Endothelial cell (in vitro differentiated cells): ENCODE data around the gene RAB31. TPM values are rescaled to one million over a fixed set of nuclear protein-coding genes. Genes with fewer than 3 reads are reported as not detected.

Experiments
- DNase-seq: peaks from one replicate; pipeline ENCODE4 v3.0.0; 2021; ENCODE audit warnings: low spot score
- H3K27ac Mint-ChIP-seq: one replicate; pipeline ENCODE4 v1.8.0; 2021; ENCODE audit warnings: mixed read lengths, inconsistent platforms; ENCODE audit not compliant: unreplicated experiment
- H3K27me3 Mint-ChIP-seq: one replicate; pipeline ENCODE4 v1.8.0; 2021; ENCODE audit warnings: mild to moderate bottlenecking, moderate library complexity, mixed read lengths, inconsistent platforms; ENCODE audit not compliant: unreplicated experiment
- H3K36me3 Mint-ChIP-seq: one replicate; pipeline ENCODE4 v1.8.0; 2021; ENCODE audit warnings: mild to moderate bottlenecking, low read depth, mixed read lengths, inconsistent platforms; ENCODE audit not compliant: unreplicated experiment
- H3K4me1 Mint-ChIP-seq: one replicate; pipeline ENCODE4 v1.8.0; 2021; ENCODE audit warnings: mild to moderate bottlenecking, mixed read lengths, inconsistent platforms; ENCODE audit not compliant: unreplicated experiment
- H3K4me3 Mint-ChIP-seq: one replicate; pipeline ENCODE4 v1.8.0; 2021; ENCODE audit warnings: mild to moderate bottlenecking, mixed read lengths, inconsistent platforms; ENCODE audit not compliant: unreplicated experiment
- H3K9me3 Mint-ChIP-seq: one replicate; pipeline ENCODE4 v1.8.0; 2021; ENCODE audit warnings: mixed read lengths, inconsistent platforms; ENCODE audit not compliant: unreplicated experiment
- total RNA-seq: library from RNA; stranded (reverse); fragmentation: NEBNext Ultra II Directional; extraction: Animal tissue kit (Norgen Biotek cat#: 25700); gene quantifications from one replicate; pipeline ENCODE4 v1.2.1, GENCODE V29; 2021; ENCODE audit not compliant: unreplicated experiment
- TF ChIP-seq, protein P1 (sequence below): fragments of 200-600 bp; sonication (generic); IDR thresholded peaks from one replicate; pipeline ENCODE4 v1.5.0; 2021; ENCODE audit warnings: antibody characterized with exemption; ENCODE audit not compliant: unreplicated experiment

Gene RAB31
- total RNA-seq, 1 donor from 2014 or later, result 88.8 TPM

DNA sequence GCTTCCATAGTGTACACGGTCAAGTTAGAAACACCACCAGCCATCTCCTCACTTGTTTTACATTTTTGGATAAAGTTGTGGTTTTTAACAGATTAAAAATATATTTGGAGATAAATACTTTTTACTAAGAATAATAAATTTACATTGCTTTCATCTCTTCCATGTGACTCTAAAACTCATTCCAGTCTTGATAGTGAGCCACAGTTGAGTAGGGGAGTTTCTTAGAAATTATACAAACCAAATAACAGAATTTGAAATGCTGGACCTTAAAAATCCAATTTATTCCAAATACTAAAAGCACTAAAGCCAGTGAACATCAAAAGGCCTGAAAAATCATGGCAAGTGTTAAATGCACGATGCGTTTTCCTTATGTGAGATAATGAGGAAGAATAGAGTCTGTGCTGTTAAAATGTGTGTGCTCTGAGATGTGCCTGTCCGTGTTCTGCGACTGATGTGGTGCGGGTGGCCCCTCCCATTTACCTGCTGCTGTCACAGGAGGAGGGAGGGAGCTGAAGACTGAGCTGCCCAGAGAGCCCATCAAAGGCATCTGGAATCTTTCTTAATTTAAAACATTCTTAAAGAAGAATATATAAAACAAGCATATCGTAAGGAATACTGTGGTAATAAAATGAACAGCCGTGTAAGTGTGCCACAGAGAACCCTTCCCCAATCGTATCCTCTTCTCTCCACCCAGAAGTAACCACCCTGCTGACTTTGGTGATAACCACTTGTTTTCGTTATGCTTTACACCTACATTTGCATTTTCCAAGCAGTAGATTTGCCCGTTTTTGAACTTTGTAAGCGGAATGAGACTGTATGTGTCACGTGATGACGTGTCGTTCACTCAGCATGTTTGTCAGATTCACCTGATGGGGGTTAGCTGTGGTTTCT, 120.7 kb downstream of the RAB31 start:
- no peak for DNase-seq
- Mint-ChIP-seq H3K27me3 (no peaks in the 10 kb centered on the region), H3K9me3 (no peaks in the 10 kb centered on the region), H3K36me3 (peaks cover 18% of the 10 kb centered on the region), H3K27ac (no peak overlapping the region), H3K4me1 (peaks cover 19% of the 10 kb centered on the region), H3K4me3 (no peak overlapping the region)
- TF ChIP-seq, protein P1, sequence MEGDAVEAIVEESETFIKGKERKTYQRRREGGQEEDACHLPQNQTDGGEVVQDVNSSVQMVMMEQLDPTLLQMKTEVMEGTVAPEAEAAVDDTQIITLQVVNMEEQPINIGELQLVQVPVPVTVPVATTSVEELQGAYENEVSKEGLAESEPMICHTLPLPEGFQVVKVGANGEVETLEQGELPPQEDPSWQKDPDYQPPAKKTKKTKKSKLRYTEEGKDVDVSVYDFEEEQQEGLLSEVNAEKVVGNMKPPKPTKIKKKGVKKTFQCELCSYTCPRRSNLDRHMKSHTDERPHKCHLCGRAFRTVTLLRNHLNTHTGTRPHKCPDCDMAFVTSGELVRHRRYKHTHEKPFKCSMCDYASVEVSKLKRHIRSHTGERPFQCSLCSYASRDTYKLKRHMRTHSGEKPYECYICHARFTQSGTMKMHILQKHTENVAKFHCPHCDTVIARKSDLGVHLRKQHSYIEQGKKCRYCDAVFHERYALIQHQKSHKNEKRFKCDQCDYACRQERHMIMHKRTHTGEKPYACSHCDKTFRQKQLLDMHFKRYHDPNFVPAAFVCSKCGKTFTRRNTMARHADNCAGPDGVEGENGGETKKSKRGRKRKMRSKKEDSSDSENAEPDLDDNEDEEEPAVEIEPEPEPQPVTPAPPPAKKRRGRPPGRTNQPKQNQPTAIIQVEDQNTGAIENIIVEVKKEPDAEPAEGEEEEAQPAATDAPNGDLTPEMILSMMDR, result no peak

DNA sequence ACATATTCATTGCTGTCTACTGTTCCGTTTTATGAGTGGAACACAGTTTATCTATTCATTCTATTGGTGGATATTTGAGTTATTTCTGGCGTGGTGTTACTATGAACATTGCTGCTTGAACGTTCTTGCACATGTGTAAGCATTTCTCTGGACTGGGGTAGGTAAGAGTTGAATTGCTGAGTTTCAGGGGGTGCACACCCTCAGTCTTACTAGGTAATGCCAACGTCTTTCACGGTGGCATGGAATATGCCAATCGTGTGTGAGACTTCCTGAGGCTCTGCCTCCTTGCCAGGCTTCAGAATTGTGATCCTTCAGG, 121.3 kb downstream of the RAB31 start:
- Mint-ChIP-seq H3K27me3 (no peaks in the 10 kb centered on the region), H3K9me3 (no peaks in the 10 kb centered on the region), H3K36me3 (peaks cover 18% of the 10 kb centered on the region), H3K27ac (no peak overlapping the region), H3K4me3 (no peak overlapping the region), H3K4me1 (peaks cover 19% of the 10 kb centered on the region)
- DNase-seq, result no peak
- TF ChIP-seq, protein P1, result no peak

DNA sequence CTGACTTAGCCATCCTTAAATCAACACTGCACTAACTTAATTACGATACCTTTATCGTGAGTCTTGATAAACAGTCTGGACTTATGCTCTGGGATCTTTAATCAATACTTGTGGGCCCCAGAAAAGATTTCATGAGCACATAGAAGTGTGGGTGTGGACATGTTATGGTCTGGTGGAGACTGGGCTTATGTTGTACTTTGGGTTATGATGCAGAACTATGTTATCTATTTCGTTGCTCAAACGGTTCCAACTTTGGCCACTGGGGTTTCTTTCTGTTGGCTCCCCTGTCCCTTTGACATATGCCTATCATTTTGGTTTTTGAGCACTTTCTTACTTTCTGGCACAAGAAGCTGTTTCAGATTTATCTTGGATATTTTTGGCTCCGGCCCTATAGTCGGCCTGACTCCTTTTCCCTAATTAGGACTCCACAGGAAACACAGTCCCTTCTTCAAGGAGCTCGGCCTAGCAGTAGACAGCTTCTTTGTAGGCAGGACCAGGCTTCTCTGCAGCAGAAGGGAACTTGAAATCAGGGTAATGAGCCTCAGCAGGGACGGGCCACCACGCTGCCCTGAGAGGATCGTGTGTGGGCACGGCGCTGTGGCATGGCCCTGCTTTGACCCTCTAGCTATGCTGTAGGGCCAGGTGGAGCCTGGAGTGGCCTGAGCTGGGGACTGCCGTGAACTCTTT, 123.1 kb downstream of the RAB31 start:
- Mint-ChIP-seq H3K27ac (no peak overlapping the region), H3K9me3 (no peaks in the 10 kb centered on the region), H3K27me3 (no peaks in the 10 kb centered on the region), H3K4me3 (no peak overlapping the region), H3K4me1 (peaks cover 13% of the 10 kb centered on the region), H3K36me3 (peaks cover 13% of the 10 kb centered on the region)
- TF ChIP-seq, protein P1, result no peak
- DNase-seq, result no peak

DNA sequence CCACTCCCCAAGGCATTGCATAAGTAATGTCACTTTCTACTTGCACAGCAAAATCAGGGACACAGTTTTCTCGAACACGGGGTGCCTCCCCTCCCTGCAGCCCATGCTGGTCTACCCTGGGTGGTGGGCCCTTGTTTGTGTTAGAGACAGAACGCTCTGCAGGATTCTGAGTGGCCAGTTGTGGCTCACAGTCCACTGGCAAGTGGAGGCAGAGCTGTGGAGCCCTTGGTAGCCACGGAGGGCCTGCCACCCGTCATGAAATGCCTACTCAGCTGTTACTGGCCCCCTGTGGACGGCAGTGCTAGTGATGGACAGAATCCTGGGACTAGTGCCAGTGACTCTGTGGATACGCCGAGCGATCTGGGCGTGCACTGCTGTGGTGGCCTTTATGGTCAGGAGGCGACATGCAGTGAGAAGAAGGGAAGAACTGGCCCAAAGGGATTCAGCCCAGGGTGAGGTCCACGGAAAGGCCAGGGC, 123.7 kb downstream of the RAB31 start:
- Mint-ChIP-seq H3K27me3 (no peaks in the 10 kb centered on the region), H3K4me1 (peaks cover 13% of the 10 kb centered on the region), H3K27ac (no peak overlapping the region), H3K4me3 (no peak overlapping the region), H3K36me3 (peaks cover 9% of the 10 kb centered on the region), H3K9me3 (no peaks in the 10 kb centered on the region)
- no peak for DNase-seq
- TF ChIP-seq, protein P1, result no peak

DNA sequence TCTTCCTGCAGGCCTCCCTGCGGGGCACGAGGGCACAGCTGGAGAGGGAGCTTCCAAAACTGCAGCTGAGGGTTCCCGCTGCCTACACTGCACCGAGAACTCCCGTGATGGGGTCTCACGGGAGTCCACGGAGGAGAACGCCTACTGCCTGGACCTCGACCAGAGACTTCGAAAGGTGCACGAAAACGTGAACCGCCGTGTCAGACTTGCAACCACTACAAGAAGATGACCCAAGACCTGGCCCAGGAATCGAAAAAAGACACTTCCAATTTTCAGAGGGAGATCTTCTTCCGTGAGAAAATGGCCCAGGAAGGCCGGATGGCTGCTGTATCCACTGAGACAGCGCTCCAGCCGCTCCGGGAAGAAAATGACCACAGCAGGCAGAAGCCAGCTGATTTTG, 124.8 kb downstream of the RAB31 start:
- H3K4me3 Mint-ChIP-seq, result no peak overlapping the region
- no peaks in the 10 kb centered on the region for H3K9me3 Mint-ChIP-seq
- no peak for DNase-seq
- H3K36me3 Mint-ChIP-seq, result peaks cover 8% of the 10 kb centered on the region
- TF ChIP-seq, protein P1, result no peak
- peaks cover 6% of the 10 kb centered on the region for H3K4me1 Mint-ChIP-seq
- H3K27ac Mint-ChIP-seq, result no peak overlapping the region
- no peaks in the 10 kb centered on the region for H3K27me3 Mint-ChIP-seq
